MM.1S (cell line): ENCODE results near the gene CAV3.

Source experiments
- DNase-seq: peaks from one replicate; pipeline ENCODE4 v3.0.0-alpha.2; 2015
- H2AFZ ChIP-seq: fragments of 300-600 bp; sonication (generic); 2 replicates; pipeline ENCODE4 v1.6.0; 2016; ENCODE audit warnings: antibody characterized with exemption, low read length
- H3F3A ChIP-seq: fragments of 300-600 bp; sonication (generic); 2 replicates; pipeline ENCODE4 v1.6.1; 2016; ENCODE audit warnings: mild to moderate bottlenecking, antibody characterized with exemption, low read length, moderate library complexity, mixed read lengths; ENCODE audit not compliant: insufficient read depth
- H3K27ac ChIP-seq: fragments of 300-600 bp; sonication (generic); 2 replicates; pipeline ENCODE4 v1.5.1; 2016; ENCODE audit warnings: mild to moderate bottlenecking, low read length
- H3K27me3 ChIP-seq: fragments of 300-600 bp; sonication (generic); replicated peaks from 2 replicates; pipeline ENCODE4 v1.6.0; 2016; ENCODE audit warnings: low read length; ENCODE audit not compliant: insufficient read depth
- H3K36me3 ChIP-seq: fragments of 300-600 bp; sonication (generic); replicated peaks from 2 replicates; pipeline ENCODE4 v1.6.1; 2016; ENCODE audit warnings: mild to moderate bottlenecking, low read length, mixed read lengths; ENCODE audit not compliant: insufficient read depth
- H3K4me1 ChIP-seq: fragments of 300-600 bp; sonication (generic); 2 replicates; pipeline ENCODE4 v1.6.1; 2016; ENCODE audit warnings: low read length, mixed read lengths
- H3K4me2 ChIP-seq: fragments of 300-600 bp; sonication (generic); 2 replicates; pipeline ENCODE4 v1.6.0; 2016; ENCODE audit warnings: low read depth, low read length
- H3K4me3 ChIP-seq: fragments of 300-600 bp; sonication (generic); 2 replicates; pipeline ENCODE4 v1.5.1; 2016; ENCODE audit warnings: low read length, mixed read lengths
- H3K79me2 ChIP-seq: fragments of 300-600 bp; sonication (generic); 2 replicates; pipeline ENCODE4 v1.6.1; 2016; ENCODE audit warnings: mixed run types, low read length, mixed read lengths
- H3K9ac ChIP-seq: fragments of 300-600 bp; sonication (generic); 2 replicates; pipeline ENCODE4 v1.6.1; 2016; ENCODE audit warnings: low read length, mixed read lengths
- H3K9me2 ChIP-seq: fragments of 300-600 bp; sonication (generic); replicated peaks from 2 replicates; pipeline ENCODE4 v1.6.1; 2016; ENCODE audit warnings: mild to moderate bottlenecking, low read length, mixed read lengths; ENCODE audit not compliant: insufficient read depth
- H3K9me3 ChIP-seq: fragments of 300-600 bp; sonication (generic); replicated peaks from 2 replicates; pipeline ENCODE4 v1.6.1; 2016; ENCODE audit warnings: mild to moderate bottlenecking, low read length, mixed read lengths; ENCODE audit not compliant: insufficient read depth
- H4K20me1 ChIP-seq: fragments of 300-600 bp; sonication (generic); 2 replicates; pipeline ENCODE4 v1.6.1; 2016; ENCODE audit warnings: mild to moderate bottlenecking, low read length, moderate library complexity, mixed read lengths; ENCODE audit not compliant: insufficient read depth
- CTCF ChIP-seq: fragments of 300-600 bp; sonication (generic); IDR thresholded peaks from 2 replicates; pipeline ENCODE4 v1.5.1; 2016; ENCODE audit warnings: antibody characterized with exemption, low read length, mixed read lengths
- EZH2 ChIP-seq: fragments of 300-600 bp; sonication (generic); optimal IDR thresholded peaks from 2 replicates; pipeline ENCODE3; 2017; ENCODE audit warnings: low read depth, mild to moderate bottlenecking, antibody characterized with exemption, low read length, mixed read lengths
- EZH2phosphoT487 ChIP-seq: fragments of 300-600 bp; sonication (generic); IDR thresholded peaks from 2 replicates; pipeline ENCODE4 v1.6.1; 2018; ENCODE audit warnings: antibody characterized with exemption, low read length

Gene CAV3

DNA sequence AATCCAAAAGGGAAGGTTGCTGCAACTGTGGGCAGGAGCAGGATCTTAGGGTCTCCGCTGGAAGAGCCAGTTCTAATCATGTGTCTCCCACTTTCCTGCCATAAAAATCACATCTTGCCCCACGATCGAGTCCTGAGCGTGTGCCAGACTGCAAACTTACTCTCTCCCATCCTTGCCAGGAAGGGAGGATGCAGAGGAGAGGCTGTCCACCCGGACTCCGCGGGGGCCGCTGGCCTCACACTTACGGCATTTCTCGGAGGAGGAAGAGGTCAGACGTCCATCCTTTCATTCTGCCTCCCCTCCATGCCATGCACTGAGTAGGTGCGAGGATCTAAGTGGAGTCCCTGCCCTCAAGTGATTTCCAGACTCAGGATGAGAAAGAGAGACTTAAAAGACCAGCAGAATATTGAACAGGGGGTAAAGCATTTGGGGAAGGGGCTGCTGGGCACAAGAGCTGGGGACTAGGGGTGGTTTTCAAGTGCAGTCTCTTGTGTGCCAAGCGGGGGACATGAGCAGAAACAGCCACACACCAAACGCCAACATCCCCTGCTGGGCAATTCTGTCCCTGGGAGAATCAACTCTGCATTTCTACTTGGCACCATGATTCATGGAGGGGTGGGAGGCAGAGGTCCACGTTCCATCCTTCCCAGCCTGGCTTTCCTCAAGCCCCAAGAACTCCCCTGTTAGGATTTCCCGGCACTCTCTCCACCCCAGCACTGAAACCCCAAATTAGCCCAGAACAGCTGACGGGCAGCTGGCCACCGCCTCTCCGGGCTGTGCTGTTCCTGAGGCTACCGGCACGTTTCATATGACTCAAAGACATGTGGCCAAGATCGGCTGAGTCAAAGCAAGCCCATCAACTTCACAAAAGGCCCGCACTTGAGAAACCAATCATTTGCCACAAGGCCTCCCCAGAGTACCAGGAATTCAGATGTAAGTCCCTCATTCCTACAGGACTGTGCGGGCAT lies 24.2 kb downstream of the CAV3 start:
- no peaks in the 10 kb centered on the region for H3F3A ChIP-seq
- no peaks in the 10 kb centered on the region for H3K79me2 ChIP-seq
- no peaks in the 10 kb centered on the region for H3K4me1 ChIP-seq
- H3K9me3 ChIP-seq: no peaks in the 10 kb centered on the region
- no peaks in the 10 kb centered on the region for H3K36me3 ChIP-seq
- no peak for DNase-seq
- H3K27ac ChIP-seq: no peak overlapping the region
- H2AFZ ChIP-seq: no peak overlapping the region
- no peaks in the 10 kb centered on the region for H3K27me3 ChIP-seq
- TF ChIP-seq EZH2phosphoT487 (no peak), EZH2 (no peak), CTCF (no peak)
- no peaks in the 10 kb centered on the region for H4K20me1 ChIP-seq
- no peak overlapping the region for H3K4me2 ChIP-seq
- no peak overlapping the region for H3K4me3 ChIP-seq
- H3K9me2 ChIP-seq: no peaks in the 10 kb centered on the region
- H3K9ac ChIP-seq: no peak overlapping the region

- H4K20me1 ChIP-seq: no peaks in the 10 kb centered on the region
- no peaks in the 10 kb centered on the region for H3K4me1 ChIP-seq
- H3K79me2 ChIP-seq: no peaks in the 10 kb centered on the region
- no peaks in the 10 kb centered on the region for H3F3A ChIP-seq
- H3K9ac ChIP-seq: no peak overlapping the region
- H3K9me2 ChIP-seq: no peaks in the 10 kb centered on the region
- H3K36me3 ChIP-seq: no peaks in the 10 kb centered on the region
- no peak overlapping the region for H3K4me3 ChIP-seq
- no peaks in the 10 kb centered on the region for H3K9me3 ChIP-seq
- H3K27ac ChIP-seq: no peak overlapping the region
- DNase-seq: no peak
- no peak overlapping the region for H2AFZ ChIP-seq
- no peak for TF ChIP-seq CTCF
- no peak for TF ChIP-seq EZH2phosphoT487
- TF ChIP-seq EZH2: no peak
- no peak overlapping the region for H3K4me2 ChIP-seq
- no peaks in the 10 kb centered on the region for H3K27me3 ChIP-seq
These were observed 25.6 kb downstream of the CAV3 start for GRCh38 chr3:8759038-8759707.

- Histone ChIP-seq H3K9me2 (no peaks in the 10 kb centered on the region), H3K79me2 (no peaks in the 10 kb centered on the region), H3F3A (no peaks in the 10 kb centered on the region), H3K4me2 (no peak overlapping the region), H3K27ac (no peak overlapping the region), H3K9ac (no peak overlapping the region), H3K9me3 (no peaks in the 10 kb centered on the region), H2AFZ (no peak overlapping the region), H3K36me3 (no peaks in the 10 kb centered on the region), H3K27me3 (no peaks in the 10 kb centered on the region), H4K20me1 (no peaks in the 10 kb centered on the region), H3K4me1 (no peaks in the 10 kb centered on the region), H3K4me3 (no peak overlapping the region)
- DNase-seq: no peak
- no peak for TF ChIP-seq CTCF
- no peak for TF ChIP-seq EZH2phosphoT487
- no peak for TF ChIP-seq EZH2
These were observed 26.5 kb downstream of the CAV3 start for GRCh38 chr3:8760091-8760490.
